Adrenal gland (tissue), 5 donors: Measurements from ENCODE around the gene JARID2.

Source experiments
- POLR2A ChIP-seq, 2 donors: fragments of 450-650 bp; IDR thresholded peaks; one replicate each; pipeline ENCODE4 v1.6.1; 2017; ENCODE audit warnings: antibody characterized with exemption in 2 of 2, mild to moderate bottlenecking in 2 of 2, moderate library complexity in 1 of 2
- TF ChIP-seq, protein P1 (sequence below), 6 experiments: fragments of 450-650 bp in 4 of 6; fragments of 200-600 bp in 2 of 6; sonication (generic) in 1 of 6; IDR thresholded peaks; 1 replicate in 5 of 6; 2 replicates in 1 of 6; pipeline versions ENCODE4 v1.5.1 to v1.8.0; 2016 to 2021; ENCODE audit warnings: antibody characterized with exemption in 6 of 6, mild to moderate bottlenecking in 2 of 6, moderate library complexity in 1 of 6
- donor health status: DM: no; HTN: no; CAD: no.

DNA sequence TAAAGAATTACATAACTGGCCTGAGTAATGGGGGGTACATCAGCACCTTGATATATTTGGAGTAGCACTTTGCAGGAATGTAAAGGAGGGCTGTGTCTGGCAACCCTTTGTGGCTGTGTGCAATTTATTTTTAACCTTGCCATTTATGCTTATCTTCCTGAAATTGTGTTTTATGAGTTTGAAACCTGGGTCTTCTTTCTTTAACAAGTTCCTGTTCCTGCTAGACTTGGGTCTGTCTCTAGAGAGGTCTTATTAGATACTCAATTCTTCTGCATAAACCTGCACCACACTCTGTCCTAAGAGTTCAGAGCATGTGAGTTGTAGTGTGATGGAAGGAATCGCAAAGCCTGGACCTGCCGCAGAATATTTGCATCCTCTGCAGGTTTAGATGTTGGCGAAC is 181.0 kb downstream of the JARID2 start:
- TF ChIP-seq, protein P1, sequence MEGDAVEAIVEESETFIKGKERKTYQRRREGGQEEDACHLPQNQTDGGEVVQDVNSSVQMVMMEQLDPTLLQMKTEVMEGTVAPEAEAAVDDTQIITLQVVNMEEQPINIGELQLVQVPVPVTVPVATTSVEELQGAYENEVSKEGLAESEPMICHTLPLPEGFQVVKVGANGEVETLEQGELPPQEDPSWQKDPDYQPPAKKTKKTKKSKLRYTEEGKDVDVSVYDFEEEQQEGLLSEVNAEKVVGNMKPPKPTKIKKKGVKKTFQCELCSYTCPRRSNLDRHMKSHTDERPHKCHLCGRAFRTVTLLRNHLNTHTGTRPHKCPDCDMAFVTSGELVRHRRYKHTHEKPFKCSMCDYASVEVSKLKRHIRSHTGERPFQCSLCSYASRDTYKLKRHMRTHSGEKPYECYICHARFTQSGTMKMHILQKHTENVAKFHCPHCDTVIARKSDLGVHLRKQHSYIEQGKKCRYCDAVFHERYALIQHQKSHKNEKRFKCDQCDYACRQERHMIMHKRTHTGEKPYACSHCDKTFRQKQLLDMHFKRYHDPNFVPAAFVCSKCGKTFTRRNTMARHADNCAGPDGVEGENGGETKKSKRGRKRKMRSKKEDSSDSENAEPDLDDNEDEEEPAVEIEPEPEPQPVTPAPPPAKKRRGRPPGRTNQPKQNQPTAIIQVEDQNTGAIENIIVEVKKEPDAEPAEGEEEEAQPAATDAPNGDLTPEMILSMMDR (IDR thresholded peaks at IDR 0.05): no peak
- TF ChIP-seq POLR2A (IDR thresholded peaks at IDR 0.05): no peak
